ENCODE data around the gene SSR1.

GRCh38 chr6:7268816-7269555 lies 44.0 kb downstream of the SSR1 start:
- no peak for TF ChIP-seq CTCF (IDR thresholded peaks at IDR 0.05; ENCODE audit: low read length)
- TF ChIP-seq EZH2 (IDR thresholded peaks at IDR 0.05; ENCODE audit: borderline replicate concordance, low read length), result no peak

Data from OCI-LY1 (cell line).